Activated T-cell treated with anti-CD3 and anti-CD28 coated beads for 48 hours (primary cell): ENCODE measurements around the gene OR8B2.
"Not testable (repeated sequence)": the region's sequence is repeated elsewhere in the genome, so short reads cannot be mapped to it uniquely, and the experiment has no call there.

ENCODE experiments used
- DNase-seq: peaks from one replicate; pipeline ENCODE4 v3.0.0-alpha.2; 2020; ENCODE audit warnings: low read depth

The OR8B2 gene

GRCh38 chr11:124384399-124384798 lies at the start of gene OR8B2:
Gene OR8B2, minus strand, starts transcription at chr11:124384499. Its CDS starts 1,156 bp downstream, at chr11:124383343.
- no peak for DNase-seq

DNA sequence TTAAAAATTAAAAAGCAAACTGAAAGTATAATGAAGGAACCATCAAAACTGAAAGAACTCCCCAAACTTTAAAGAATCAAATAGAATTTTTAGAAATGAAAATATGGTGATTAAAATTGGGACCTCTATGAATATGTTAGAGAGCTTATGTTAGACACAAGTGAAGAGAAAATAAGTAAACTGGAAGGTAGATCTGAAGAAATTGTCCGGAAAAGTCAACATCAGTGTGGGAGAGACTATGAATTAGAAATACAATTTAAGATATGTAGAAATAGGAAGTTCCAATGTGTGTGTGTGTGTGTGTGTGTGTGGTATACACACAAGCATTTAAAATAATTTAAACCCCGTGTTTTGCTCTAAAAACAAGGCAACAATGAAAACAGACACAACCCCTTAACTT lies 45.3 kb upstream of the OR8B2 start:
- no peak for DNase-seq

DNA sequence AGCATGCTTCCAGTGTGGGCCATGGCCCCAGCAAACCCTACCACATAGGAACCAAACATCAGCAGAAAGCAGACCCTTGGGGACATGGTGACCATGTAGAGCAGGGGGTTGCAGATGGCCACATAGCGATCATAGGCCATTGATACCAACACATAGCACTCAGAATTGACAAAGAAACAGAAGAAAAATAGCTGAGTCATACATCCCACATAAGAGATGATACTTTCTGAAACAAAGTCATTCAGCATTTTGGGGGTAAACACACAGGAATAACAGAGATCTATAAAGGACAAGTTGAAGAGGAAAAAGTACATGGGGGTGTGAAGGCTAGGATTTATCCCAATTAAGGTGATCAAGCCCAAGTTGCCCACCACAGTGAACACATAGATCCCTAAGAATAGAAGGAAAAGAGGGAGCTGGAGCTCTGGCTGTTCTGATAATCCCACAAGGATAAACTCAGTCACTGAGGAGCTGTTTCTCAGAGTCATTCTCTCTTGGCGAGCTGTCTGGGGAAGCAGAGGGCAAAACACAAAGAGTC lies 40.2 kb upstream of the OR8B2 start, which contains the start of gene OR8B4:
OR8B4 (minus strand) TSS at position 488 of the 538 bp plus-strand sequence; CDS start at position 488, 0 bp downstream.
- DNase-seq = no peak

- no peak for DNase-seq
Measured at GRCh38 chr11:124421043-124421442, 36.7 kb upstream of the OR8B2 start.

DNA sequence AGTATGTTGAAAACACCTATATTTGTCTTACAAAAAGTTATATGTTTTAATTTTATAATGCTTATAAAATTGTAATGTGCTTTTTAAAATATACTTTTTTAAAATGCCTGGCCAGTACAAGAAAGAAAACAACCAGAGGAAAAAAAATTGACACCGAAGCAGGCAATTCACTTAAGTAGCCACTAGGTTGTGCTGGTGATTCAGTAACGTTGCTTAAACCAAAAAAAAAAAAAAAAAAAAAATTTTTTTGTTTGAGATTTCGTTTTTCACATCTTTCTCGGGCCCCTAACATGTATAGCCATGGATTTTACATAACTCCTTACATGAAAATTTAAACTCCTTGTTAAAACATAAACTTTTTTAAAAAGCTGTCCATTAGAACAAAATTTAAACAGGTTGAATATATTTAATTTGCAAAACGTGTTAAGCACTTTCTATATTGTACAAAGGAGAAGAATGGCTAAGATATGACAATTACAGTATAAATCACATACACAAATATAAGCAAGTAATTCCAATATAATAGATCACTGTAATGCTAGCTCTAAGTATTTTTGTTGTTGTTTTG lies 31.1 kb upstream of the OR8B2 start:
- DNase-seq = no peak

DNA sequence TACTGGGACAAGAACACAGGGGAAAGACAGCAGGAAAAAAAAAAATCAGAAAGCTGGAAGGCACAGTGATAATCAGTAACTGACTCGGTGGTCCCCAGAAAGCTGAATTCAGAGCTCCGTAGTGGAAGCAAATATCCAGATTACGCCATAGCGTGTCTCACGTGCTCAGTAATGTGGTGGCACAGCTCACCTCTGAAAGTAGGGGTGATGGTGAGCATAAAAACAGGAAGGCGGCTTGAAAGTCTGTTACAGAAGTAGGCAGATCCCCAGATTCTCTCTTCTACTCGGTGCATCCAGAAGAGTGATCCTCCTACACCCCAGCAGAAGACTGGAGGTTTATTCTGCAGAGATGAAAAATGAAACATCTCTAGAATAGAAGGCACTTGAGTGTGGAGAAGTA lies 25.6 kb upstream of the OR8B2 start:
- no peak for DNase-seq

DNA sequence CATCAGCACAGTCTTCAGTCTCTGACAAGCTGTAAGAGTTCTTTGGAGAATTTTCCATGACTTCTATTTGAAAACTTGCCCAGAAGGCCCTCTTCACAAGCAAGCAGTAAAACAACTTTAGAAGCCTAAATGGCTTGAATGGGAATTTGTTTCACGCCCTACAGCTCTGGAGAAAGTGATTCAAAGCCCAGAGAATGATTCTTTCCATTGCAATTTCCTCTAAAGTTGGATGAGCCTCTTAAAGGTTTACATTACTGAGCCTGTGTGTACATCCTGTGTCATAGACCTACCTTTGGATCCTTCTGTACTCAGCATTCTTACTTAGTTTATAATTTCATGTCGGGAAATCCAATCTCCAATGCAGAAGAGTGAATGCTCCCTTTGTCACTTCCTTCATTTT lies 21.3 kb upstream of the OR8B2 start:
- no peak for DNase-seq

DNA sequence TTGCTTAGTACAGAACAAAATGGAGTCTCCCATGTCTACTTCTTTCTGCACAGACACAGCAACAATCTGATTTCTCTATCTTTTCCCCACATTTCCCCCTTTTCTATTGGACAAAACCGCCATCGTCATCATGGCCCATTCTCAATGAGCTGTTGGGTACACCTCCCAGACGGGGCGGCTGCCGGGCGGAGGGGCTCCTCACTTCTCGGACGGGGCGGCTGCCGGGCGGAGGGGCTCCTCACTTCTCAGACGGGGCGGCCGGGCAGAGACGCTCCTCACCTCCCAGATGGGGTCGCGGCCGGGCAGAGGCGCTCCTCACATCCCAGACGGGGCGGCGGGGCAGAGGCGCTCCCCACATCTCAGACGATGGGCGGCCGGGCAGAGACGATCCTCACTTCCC lies 18.9 kb upstream of the OR8B2 start:
- DNase-seq = not testable (repeated sequence)

DNA sequence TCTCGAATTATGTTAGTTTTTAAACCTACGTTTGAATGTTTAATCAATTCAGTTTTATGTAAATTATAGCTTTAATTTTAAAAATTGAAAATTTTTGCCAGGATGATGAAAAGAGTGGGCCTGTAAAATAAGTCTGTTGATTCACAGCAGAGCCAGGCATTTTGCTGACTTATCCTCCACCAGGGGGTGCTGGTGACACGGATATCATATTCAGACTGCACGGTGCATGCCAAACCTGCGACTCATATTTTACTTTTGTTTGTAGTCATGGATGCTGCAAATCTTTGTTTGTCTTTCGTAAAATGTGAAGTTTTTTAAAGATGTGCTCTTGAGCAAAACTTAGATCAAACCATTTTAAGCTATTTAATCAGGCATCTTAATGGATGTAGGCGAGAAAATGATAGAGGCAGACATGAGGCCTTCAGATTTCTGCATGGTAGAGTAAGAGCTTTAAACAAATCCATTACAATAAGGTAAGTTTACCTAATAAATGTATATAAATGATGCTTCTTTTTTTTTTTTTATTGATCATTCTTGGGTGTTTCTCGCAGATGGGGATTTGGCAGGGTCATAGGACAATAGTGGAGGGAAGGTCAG lies 18.1 kb upstream of the OR8B2 start:
- DNase-seq = peak; percentile 48

DNA sequence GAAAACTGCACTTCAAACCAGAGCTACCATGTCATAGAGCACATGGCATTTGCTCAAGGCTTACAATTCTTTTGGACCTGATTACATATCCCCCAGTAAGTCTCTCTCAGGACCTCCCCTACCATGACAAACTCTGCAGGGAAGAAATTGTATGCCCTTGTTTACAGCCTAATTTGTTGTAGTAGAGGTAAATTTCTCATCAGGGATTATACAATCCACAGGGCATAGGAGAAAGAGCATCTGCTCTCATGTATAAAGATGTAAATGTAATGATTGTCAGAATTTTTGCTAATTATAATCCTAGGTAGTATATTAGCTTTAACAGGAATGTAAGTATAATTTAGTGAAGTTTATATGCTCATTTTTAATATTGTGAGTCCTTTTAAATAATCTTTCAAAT lies 14.6 kb upstream of the OR8B2 start, which contains the start of gene OR8B3:
OR8B3 (minus strand) TSS at position 101 of the 400 bp plus-strand sequence. CDS start 1,673 bp downstream, outside the sequence.
- no peak for DNase-seq

DNA sequence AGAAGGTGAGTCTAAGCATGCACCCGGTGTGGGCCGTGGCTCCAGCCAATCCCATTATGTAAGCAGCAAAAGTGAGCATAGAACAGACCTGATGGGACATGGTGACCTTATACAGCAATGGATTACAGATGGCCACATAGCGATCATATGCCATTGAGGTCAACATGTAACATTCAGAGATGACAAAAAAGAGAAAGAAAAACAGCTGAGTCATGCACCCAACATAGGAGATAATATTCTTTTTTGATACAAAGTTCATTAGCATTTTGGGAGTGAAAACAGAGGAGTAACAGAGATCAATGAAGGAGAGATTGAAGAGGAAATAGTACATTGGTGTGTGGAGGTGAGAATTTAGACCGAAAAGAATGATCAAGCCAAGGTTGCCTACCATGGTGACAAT lies 12.5 kb upstream of the OR8B2 start:
- DNase-seq = not testable (repeated sequence)

DNA sequence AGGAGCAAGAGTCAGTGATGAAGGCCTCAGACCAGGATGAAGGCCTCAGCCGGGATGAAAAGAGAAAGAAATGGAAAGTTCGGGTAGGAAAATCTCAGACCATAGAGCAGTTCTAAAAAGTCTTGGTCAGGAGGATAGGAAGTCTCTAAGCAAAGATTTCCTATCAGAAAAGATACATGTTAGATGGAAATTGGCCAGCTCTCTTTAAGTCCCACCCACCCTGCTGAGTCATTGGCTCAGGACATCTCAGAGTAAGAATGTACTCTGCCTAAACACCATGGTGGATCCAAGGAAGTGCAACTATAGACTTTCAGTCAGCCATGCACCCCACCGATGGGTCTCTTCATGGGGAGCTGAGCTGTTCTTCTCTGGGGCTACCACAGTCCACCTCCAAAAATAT lies 10.1 kb upstream of the OR8B2 start:
- DNase-seq = no peak

DNA sequence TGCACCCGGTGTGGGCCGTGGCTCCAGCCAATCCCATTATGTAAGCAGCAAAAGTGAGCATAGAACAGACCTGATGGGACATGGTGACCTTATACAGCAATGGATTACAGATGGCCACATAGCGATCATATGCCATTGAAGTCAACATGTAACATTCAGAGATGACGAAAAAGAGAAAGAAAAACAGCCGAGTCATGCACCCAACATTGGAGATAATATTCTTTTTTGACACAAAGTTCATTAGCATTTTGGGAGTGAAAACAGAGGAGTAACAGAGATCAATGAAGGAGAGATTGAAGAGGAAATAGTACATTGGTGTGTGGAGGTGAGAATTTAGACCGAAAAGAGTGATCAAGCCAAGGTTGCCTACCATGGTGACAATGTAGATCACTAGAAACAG lies 1.4 kb downstream of the OR8B2 start:
- DNase-seq = not testable (repeated sequence)

- DNase-seq = no peak
Measured at GRCh38 chr11:124380585-124380984, 3.7 kb downstream of the OR8B2 start.

- no peak for DNase-seq
Measured at GRCh38 chr11:124376280-124376679, 8.0 kb downstream of the OR8B2 start.

GRCh38 chr11:124359566-124359965 lies 24.7 kb downstream of the OR8B2 start:
- no peak for DNase-seq

GRCh38 chr11:124346311-124346955 lies 37.9 kb downstream of the OR8B2 start:
- no peak for DNase-seq

GRCh38 chr11:124344346-124344745 lies 40.0 kb downstream of the OR8B2 start:
- DNase-seq = no peak

GRCh38 chr11:124340142-124340447 lies 44.2 kb downstream of the OR8B2 start:
- DNase-seq = no peak

- no peak for DNase-seq
Measured at GRCh38 chr11:124339396-124340141, 44.7 kb downstream of the OR8B2 start.
